GM20000 (cell line): ENCODE measurements around the gene PCDHGC4.

Experiments used
- DNase-seq: peaks from one replicate; pipeline ENCODE4 v3.0.0; 2012; ENCODE audit warnings: low spot score
- CTCF ChIP-seq: IDR thresholded peaks from 2 replicates; pipeline ENCODE4 v1.5.1; 2012; ENCODE audit warnings: mild to moderate bottlenecking, control low read depth; ENCODE audit errors: extremely low read depth, missing control alignments

Gene PCDHGC4

GRCh38 chr5:141514330-141515133, 29.7 kb downstream of the PCDHGC4 start:
- DNase-seq = no peak
- no peak for TF ChIP-seq CTCF

GRCh38 chr5:141515141-141515540, 30.3 kb downstream of the PCDHGC4 start:
- no peak for DNase-seq
- TF ChIP-seq CTCF = no peak

DNA sequence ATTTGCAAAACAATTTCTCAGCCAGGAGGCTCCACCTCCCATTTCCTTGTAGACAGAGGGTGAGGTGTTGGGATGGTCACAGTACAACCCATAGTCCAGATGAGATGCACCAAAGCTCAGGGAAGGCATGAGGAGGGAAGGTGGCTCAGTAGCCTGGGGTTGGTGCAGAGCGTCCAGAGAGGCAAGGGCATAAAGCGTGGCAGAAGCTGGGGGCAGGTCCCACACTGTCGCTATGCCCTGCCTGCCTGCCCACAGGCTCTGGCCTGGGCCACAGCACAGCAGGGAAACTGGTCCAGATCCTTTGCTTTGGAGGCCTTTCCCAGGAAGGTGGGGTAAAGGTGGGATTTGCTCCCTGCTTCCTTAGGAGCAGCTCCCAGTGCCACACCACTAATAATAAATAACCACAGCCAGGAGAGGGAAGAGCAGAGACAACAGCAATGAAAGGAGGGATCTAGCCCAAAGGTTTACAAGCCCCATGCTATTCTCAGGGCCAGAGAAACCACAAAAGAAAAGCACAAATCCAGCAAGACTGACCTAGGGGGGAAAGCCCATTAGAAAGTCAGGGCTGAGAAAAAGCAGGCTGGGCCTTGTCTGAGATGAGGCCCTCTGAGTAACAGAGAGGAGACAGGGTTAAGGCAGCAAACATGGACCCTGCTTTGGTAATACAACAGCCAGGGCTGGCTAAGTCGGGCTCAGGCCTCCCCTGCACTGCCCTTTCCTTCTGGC, 31.3 kb downstream of the PCDHGC4 start:
- no peak for DNase-seq
- TF ChIP-seq CTCF = no peak

DNA sequence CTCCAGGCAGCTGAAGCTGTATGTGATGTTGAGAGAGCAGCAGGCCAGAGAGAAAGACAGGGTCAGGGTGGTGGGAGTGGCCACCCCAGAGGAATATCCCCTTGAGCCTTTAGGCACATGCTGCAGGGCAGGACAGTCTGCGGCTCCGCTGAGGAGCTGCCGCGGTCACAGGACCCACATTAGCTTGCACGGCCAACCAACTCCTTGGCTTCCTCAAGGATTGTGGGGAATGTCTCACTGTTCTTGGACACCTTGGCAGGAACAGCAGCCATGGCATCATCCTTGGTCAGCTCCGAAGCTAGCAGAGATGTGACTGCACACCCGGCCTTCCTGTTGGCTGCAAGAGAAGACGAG, 31.8 kb downstream of the PCDHGC4 start:
- no peak for DNase-seq

GRCh38 chr5:141517312-141517711, 32.5 kb downstream of the PCDHGC4 start:
- DNase-seq = no peak
- TF ChIP-seq CTCF = no peak

More for the DNA sequence above, 31.8 kb downstream of the PCDHGC4 start:
- no peak for TF ChIP-seq CTCF

- TF ChIP-seq CTCF = no peak
- no peak for DNase-seq
Observed at GRCh38 chr5:141517880-141518617, 33.2 kb downstream of the PCDHGC4 start.

- no peak for TF ChIP-seq CTCF
- no peak for DNase-seq
Observed at GRCh38 chr5:141518618-141519015, 33.8 kb downstream of the PCDHGC4 start.
